ENCODE data around the gene MAJIN. TPM values are rescaled to one million over a fixed set of nuclear protein-coding genes. Genes with fewer than 3 reads are reported as not detected.
A peak's percentile ranks its signal among the peaks of the same experiment; 100 is the strongest.

MAJIN gene
- total and polyA plus RNA-seq, 5 experiments from 2014 or later: 0.48 to 2.4 (median 1.4) TPM; not detected in 1

- Mint-ChIP-seq H3K27ac (peak overlapping the region in 6 of 10 donors; percentile 93 to 98 (median 96)), H3K36me3 (peaks cover 0 to 29% (median 3%) of the 10 kb centered on the region in 3 donors), H3K4me3 (peak overlapping the region; percentile 86 to 97 (median 90)), H3K4me1 (peaks cover 15 to 36% (median 26%) of the 10 kb centered on the region in 4 donors), H3K27me3 (no peaks in the 10 kb centered on the region), H3K9me3 (no peaks in the 10 kb centered on the region)
- POLR2A ChIA-PET: interaction anchor here (0.6 to 2.7 kb wide), 8 partner anchors 9 to 171 kb away, joined by 3 to 15 read pairs (median 4); partner anchors contain the start of genes MAJIN, PPP2R5B and RASGRP2
- ATAC-seq (no peak), DNase-seq (no peak)
Measured at GRCh38 chr11:64915376-64915887, 56.5 kb downstream of the MAJIN start.

GRCh38 chr11:64914123-64914522, 57.8 kb downstream of the MAJIN start:
- Mint-ChIP-seq H3K4me1 (peaks cover 15 to 36% (median 26%) of the 10 kb centered on the region in 4 donors), H3K36me3 (peaks cover 0 to 37% (median 3%) of the 10 kb centered on the region in 3 donors), H3K4me3 (peak overlapping the region in 3 of 10 donors; percentile 22 to 66 (median 25)), H3K27me3 (no peaks in the 10 kb centered on the region), H3K9me3 (no peaks in the 10 kb centered on the region), H3K27ac (peak overlapping the region in 1 of 10 donors; percentile 47)
- POLR2A ChIA-PET: interaction anchor here (1.2 to 1.3 kb wide), 3 partner anchors 58 to 135 kb away, joined by 3 to 4 read pairs (median 3); partner anchors contain the start of genes MAJIN and SAC3D1
- ATAC-seq (no peak), DNase-seq (no peak)

- ATAC-seq: no peak
- Mint-ChIP-seq H3K27ac (no peak overlapping the region), H3K4me3 (peak overlapping the region in 2 of 10 donors; percentile 6 to 36), H3K4me1 (peaks cover 15 to 32% (median 26%) of the 10 kb centered on the region in 4 donors), H3K36me3 (peaks cover 0 to 42% (median 3%) of the 10 kb centered on the region in 3 donors), H3K27me3 (no peaks in the 10 kb centered on the region), H3K9me3 (no peaks in the 10 kb centered on the region)
- DNase-seq: no peak
- POLR2A ChIA-PET: interaction anchor here (1.3 kb wide), 1 partner anchor 11 kb away, joined by 4 read pairs; no protein-coding TSS in a partner anchor
Measured at GRCh38 chr11:64913171-64913727, 58.7 kb downstream of the MAJIN start.

GRCh38 chr11:64911689-64912088, 60.2 kb downstream of the MAJIN start:
- Mint-ChIP-seq H3K4me3 (no peak overlapping the region), H3K27ac (peak overlapping the region in 3 of 10 donors; percentile 22 to 63 (median 56)), H3K27me3 (no peaks in the 10 kb centered on the region), H3K36me3 (peaks cover 0 to 50% (median 6%) of the 10 kb centered on the region in 3 donors), H3K9me3 (no peaks in the 10 kb centered on the region), H3K4me1 (peaks cover 10 to 19% (median 14%) of the 10 kb centered on the region in 4 donors)
- ATAC-seq (no peak), DNase-seq (no peak)
- POLR2A ChIA-PET: interaction anchor here (0.6 to 1.5 kb wide), 5 partner anchors 9 to 901 kb away, joined by 3 to 5 read pairs (median 3); partner anchors contain the start of gene PPP2R5B

- ATAC-seq: no peak
- Mint-ChIP-seq H3K4me3 (no peak overlapping the region), H3K27me3 (no peaks in the 10 kb centered on the region), H3K27ac (peak overlapping the region in 1 of 10 donors; percentile 63), H3K36me3 (peaks cover 0 to 50% (median 6%) of the 10 kb centered on the region in 3 donors), H3K9me3 (no peaks in the 10 kb centered on the region), H3K4me1 (peaks cover 5 to 14% (median 9%) of the 10 kb centered on the region in 4 donors)
- no peak for DNase-seq
- POLR2A ChIA-PET: interaction anchor here (0.6 to 1.5 kb wide), 3 partner anchors 13 to 114 kb away, joined by 3 to 5 read pairs (median 3); partner anchors contain the start of gene PPP2R5B
Measured at GRCh38 chr11:64911142-64911541, 60.8 kb downstream of the MAJIN start.

GRCh38 chr11:64910451-64911093, 61.3 kb downstream of the MAJIN start:
- Mint-ChIP-seq H3K4me1 (peaks cover 0 to 8% (median 4%) of the 10 kb centered on the region in 4 donors), H3K4me3 (no peak overlapping the region), H3K9me3 (no peaks in the 10 kb centered on the region), H3K27me3 (no peaks in the 10 kb centered on the region), H3K36me3 (peaks cover 0 to 50% (median 6%) of the 10 kb centered on the region in 3 donors), H3K27ac (no peak overlapping the region)
- no peak for DNase-seq
- POLR2A ChIA-PET: no interaction called here
- no peak for ATAC-seq

- Mint-ChIP-seq H3K4me1 (peaks cover 0 to 4% (median 2%) of the 10 kb centered on the region in 4 donors), H3K9me3 (no peaks in the 10 kb centered on the region), H3K27ac (no peak overlapping the region), H3K27me3 (no peaks in the 10 kb centered on the region), H3K36me3 (peaks cover 0 to 56% (median 6%) of the 10 kb centered on the region in 3 donors), H3K4me3 (peak overlapping the region in 1 of 10 donors; percentile 20)
- POLR2A ChIA-PET: no interaction called here
- DNase-seq (no peak), ATAC-seq (no peak)
Measured at GRCh38 chr11:64909653-64910343, 62.1 kb downstream of the MAJIN start.

- DNase-seq: no peak
- no peak overlapping the region for H3K4me3 Mint-ChIP-seq
- POLR2A ChIA-PET: no interaction called here
- peaks cover 0 to 60% (median 6%) of the 10 kb centered on the region in 3 donors for H3K36me3 Mint-ChIP-seq
- no peaks in the 10 kb centered on the region for H3K4me1 Mint-ChIP-seq
- no peaks in the 10 kb centered on the region for H3K27me3 Mint-ChIP-seq
- no peaks in the 10 kb centered on the region for H3K9me3 Mint-ChIP-seq
- no peak for ATAC-seq
- H3K27ac Mint-ChIP-seq: no peak overlapping the region
Measured at GRCh38 chr11:64908766-64909165, 63.1 kb downstream of the MAJIN start.

- no peak overlapping the region for H3K4me3 Mint-ChIP-seq
- no peaks in the 10 kb centered on the region for H3K9me3 Mint-ChIP-seq
- ATAC-seq (no peak), DNase-seq (no peak)
- peaks cover 0 to 53% (median 2%) of the 10 kb centered on the region in 3 donors for H3K36me3 Mint-ChIP-seq
- POLR2A ChIA-PET: no interaction called here
- no peaks in the 10 kb centered on the region for H3K27me3 Mint-ChIP-seq
- H3K27ac Mint-ChIP-seq: no peak overlapping the region
- H3K4me1 Mint-ChIP-seq: peaks cover 3 to 7% (median 6%) of the 10 kb centered on the region in 4 donors
Measured at GRCh38 chr11:64906314-64906635, 65.6 kb downstream of the MAJIN start.

- Mint-ChIP-seq H3K27ac (no peak overlapping the region), H3K27me3 (no peaks in the 10 kb centered on the region), H3K9me3 (no peaks in the 10 kb centered on the region), H3K36me3 (peaks cover 0 to 50% (median 2%) of the 10 kb centered on the region in 3 donors), H3K4me3 (no peak overlapping the region), H3K4me1 (peaks cover 4 to 8% (median 6%) of the 10 kb centered on the region in 4 donors)
- DNase-seq: no peak
- POLR2A ChIA-PET: no interaction called here
- no peak for ATAC-seq
Measured at GRCh38 chr11:64905516-64906313, 66.2 kb downstream of the MAJIN start.

GRCh38 chr11:64903291-64903833, 68.5 kb downstream of the MAJIN start:
- POLR2A ChIA-PET: no interaction called here
- H3K36me3 Mint-ChIP-seq: peaks cover 0 to 55% (median 8%) of the 10 kb centered on the region in 3 donors
- no peak overlapping the region for H3K27ac Mint-ChIP-seq

More at GRCh38 chr11:64903291-64903833, 68.5 kb downstream of the MAJIN start:
- no peaks in the 10 kb centered on the region for H3K27me3 Mint-ChIP-seq
- no peak for ATAC-seq
- no peak overlapping the region for H3K4me3 Mint-ChIP-seq
- no peaks in the 10 kb centered on the region for H3K9me3 Mint-ChIP-seq
- peaks cover 9 to 19% (median 11%) of the 10 kb centered on the region in 4 donors for H3K4me1 Mint-ChIP-seq
- DNase-seq: no peak
